DMS 273 (cell line): Measurements from ENCODE around the gene PCDHGA1.

Source experiments
- DNase-seq: peaks from one replicate; lab custom pipeline; 2025; ENCODE audit not compliant: unreplicated experiment; lab: John Stamatoyannopoulos, UW

PCDHGA1 gene

GRCh38 chr5:141439411-141440141 lies 109.3 kb downstream of the PCDHGA1 start:
- no peak for DNase-seq

GRCh38 chr5:141440341-141440740 lies 110.0 kb downstream of the PCDHGA1 start:
- no peak for DNase-seq

GRCh38 chr5:141441571-141442170 lies 111.4 kb downstream of the PCDHGA1 start:
- no peak for DNase-seq

- DNase-seq = no peak
Measured at GRCh38 chr5:141465351-141465750, 135.0 kb downstream of the PCDHGA1 start.

GRCh38 chr5:141475625-141476131 lies 145.4 kb downstream of the PCDHGA1 start, which contains the start of gene PCDHGC3:
PCDHGC3 (plus strand) TSS chr5:141475966; CDS start chr5:141476117, 151 bp downstream.
- DNase-seq = peak; percentile 99

- peak; percentile 87 for DNase-seq
Measured at GRCh38 chr5:141476132-141476911, 146.0 kb downstream of the PCDHGA1 start.

GRCh38 chr5:141477044-141477575 lies 146.8 kb downstream of the PCDHGA1 start:
- DNase-seq = no peak

- no peak for DNase-seq
Measured at GRCh38 chr5:141477815-141478214, 147.5 kb downstream of the PCDHGA1 start.

GRCh38 chr5:141478321-141478945 lies 148.1 kb downstream of the PCDHGA1 start:
- DNase-seq = peak; percentile 21

GRCh38 chr5:141479776-141480175 lies 149.5 kb downstream of the PCDHGA1 start:
- DNase-seq = no peak

- no peak for DNase-seq
Measured at GRCh38 chr5:141483902-141484301, 153.6 kb downstream of the PCDHGA1 start.

GRCh38 chr5:141484310-141484640 lies 154.0 kb downstream of the PCDHGA1 start:
- DNase-seq = no peak

- no peak for DNase-seq
Measured at GRCh38 chr5:141484641-141485311, 154.5 kb downstream of the PCDHGA1 start, which contains the start of gene PCDHGC4. PCDHGC4 (plus strand) TSS chr5:141485030; CDS start chr5:141485174, 144 bp downstream.

- DNase-seq = no peak
Measured at GRCh38 chr5:141485321-141486055, 155.2 kb downstream of the PCDHGA1 start.

GRCh38 chr5:141486091-141486490 lies 155.8 kb downstream of the PCDHGA1 start:
- DNase-seq = no peak

- DNase-seq = no peak
Measured at GRCh38 chr5:141487131-141487530, 156.8 kb downstream of the PCDHGA1 start.

- DNase-seq = peak; percentile 46
Measured at GRCh38 chr5:141488591-141489561, 158.6 kb downstream of the PCDHGA1 start, which contains the start of gene PCDHGC5. PCDHGC5 (plus strand) TSS chr5:141489081; CDS start chr5:141489241, 160 bp downstream.

GRCh38 chr5:141489841-141490240 lies 159.5 kb downstream of the PCDHGA1 start:
- no peak for DNase-seq
